Measurements from ENCODE around the gene RPL28.

GRCh38 chr19:55345101-55345817 lies 40.5 kb upstream of the RPL28 start:
- TF ChIP-seq CTCF (IDR thresholded peaks at IDR 0.05; ENCODE audit: low read length) (no peak), EZH2 (optimal IDR thresholded peaks at IDR 0.05; ENCODE audit: low read depth, low read length) (no peak), EZH2phosphoT487 (IDR thresholded peaks at IDR 0.05; ENCODE audit: low read length) (no peak)
